Naive thymus-derived CD4-positive, alpha-beta T cell (primary cell): ENCODE measurements around the gene TENM4. TPM values are rescaled to one million over a fixed set of nuclear protein-coding genes. Genes with fewer than 3 reads are reported as not detected.

Experiments used
- ATAC-seq: fragments of 150-1000 bp; cut with Tn5 transposase; 2 replicates; pipeline ENCODE4 v1.10.0; 2021; ENCODE audit warnings: mild to moderate bottlenecking, moderate library complexity
- CTCF ChIA-PET: fragments of 350-600 bp; sonication (Branson Sonifier 250); formaldehyde crosslinking; loops from one replicate; lab custom pipeline; 2021; ENCODE audit warnings: antibody characterized with exemption; lab: Charles Lee
- POLR2A ChIA-PET: fragments of 350-600 bp; sonication (Branson Sonifier 250); formaldehyde crosslinking; loops from one replicate; lab custom pipeline; 2021; ENCODE audit warnings: antibody characterized with exemption, inconsistent platforms; lab: Charles Lee
- DNase-seq, 9 donors: peaks; one replicate each; pipeline versions ENCODE4 v3.0.0 to v3.0.0-alpha.2; 2020 to 2022; ENCODE audit warnings: mixed read lengths in 1 of 9
- H3K27ac ChIP-seq: one replicate; pipeline ENCODE4 v1.7.0; 2013; ENCODE audit warnings: mild to moderate bottlenecking, low read depth, low read length, moderate library complexity
- H3K27me3 ChIP-seq, 2 donors: one replicate each; pipeline ENCODE4 v1.7.0; 2013; ENCODE audit warnings: low read length in 2 of 2, mild to moderate bottlenecking in 2 of 2, moderate library complexity in 2 of 2; ENCODE audit not compliant: control insufficient read depth in 2 of 2, insufficient read depth in 2 of 2
- H3K36me3 ChIP-seq, 3 experiments: 1 replicate in 2 of 3; 2 replicates in 1 of 3; pipeline ENCODE4 v1.7.0; 2013; ENCODE audit warnings: low read length in 3 of 3, mild to moderate bottlenecking in 3 of 3, moderate library complexity in 1 of 3; ENCODE audit not compliant: insufficient read depth in 3 of 3, control insufficient read depth in 2 of 3
- H3K4me1 ChIP-seq, 2 donors: one replicate each; pipeline ENCODE4 v1.7.0; 2013; ENCODE audit warnings: low read length in 2 of 2, mild to moderate bottlenecking in 2 of 2, moderate library complexity in 1 of 2; ENCODE audit not compliant: control insufficient read depth in 2 of 2, insufficient read depth in 2 of 2
- H3K4me3 ChIP-seq: 2 replicates; pipeline ENCODE4 v1.7.0; 2013; ENCODE audit warnings: mild to moderate bottlenecking, low read length
- H3K9me3 ChIP-seq, 3 experiments: 1 replicate in 2 of 3; 2 replicates in 1 of 3; pipeline ENCODE4 v1.7.0; 2013; ENCODE audit warnings: low read length in 3 of 3; ENCODE audit not compliant: control insufficient read depth in 2 of 3
- H3K27ac Mint-ChIP-seq, 9 donors: one replicate each; pipeline ENCODE4 v1.8.0; 2020 to 2022; ENCODE audit warnings: mixed read lengths in 9 of 9, mild to moderate bottlenecking in 8 of 9, moderate library complexity in 5 of 9, inconsistent platforms in 2 of 9
- H3K27me3 Mint-ChIP-seq, 5 donors: one replicate each; pipeline ENCODE4 v1.8.0; 2021 to 2022; ENCODE audit warnings: mixed read lengths in 5 of 5, mild to moderate bottlenecking in 1 of 5
- H3K36me3 Mint-ChIP-seq, 5 donors: one replicate each; pipeline ENCODE4 v1.8.0; 2020 to 2022; ENCODE audit warnings: mixed read lengths in 5 of 5, mild to moderate bottlenecking in 3 of 5, inconsistent platforms in 1 of 5
- H3K4me1 Mint-ChIP-seq, 7 donors: one replicate each; pipeline ENCODE4 v1.8.0; 2020 to 2022; ENCODE audit warnings: mixed read lengths in 7 of 7, mild to moderate bottlenecking in 3 of 7, inconsistent platforms in 1 of 7
- H3K4me3 Mint-ChIP-seq, 10 donors: one replicate each; pipeline ENCODE4 v1.8.0; 2020 to 2022; ENCODE audit warnings: mild to moderate bottlenecking in 10 of 10, mixed read lengths in 10 of 10, moderate library complexity in 6 of 10, inconsistent platforms in 2 of 10
- H3K9me3 Mint-ChIP-seq, 11 donors: one replicate each; pipeline ENCODE4 v1.8.0; 2020 to 2022; ENCODE audit warnings: mixed read lengths in 11 of 11, mild to moderate bottlenecking in 4 of 11, inconsistent platforms in 1 of 11, moderate library complexity in 1 of 11
- intact Hi-C, 2 donors: fragments of 100-400 bp; cut with micrococcal nuclease; formaldehyde crosslinking; loops; one replicate each; pipeline ENCODE4 v1.15.1; 2023
- polyA plus RNA-seq, 2 donors: library from polyadenylated mRNA; unstranded; fragments of 300-500 nt; fragmentation: Illumina TruSeq; gene quantifications; one replicate each; pipeline ENCODE4 v1.2.3, GENCODE V29; 2021
- total RNA-seq, 6 experiments: library from RNA in 5 of 6; stranded (reverse) in 5 of 6; gene quantifications; 1 replicate in 5 of 6; 2 replicates in 1 of 6; pipeline ENCODE4 v1.2.3 and lab custom pipeline; 2021 to 2026

The TENM4 gene
- total and polyA plus RNA-seq, 7 experiments from 2014 or later, result 0.32 to 0.47 TPM; not detected in 5

- H3K4me3 Mint-ChIP-seq, result no peak overlapping the region
- H3K9me3 Mint-ChIP-seq, result peaks cover 0 to 1% (median 0%) of the 10 kb centered on the region in 11 donors
- Histone ChIP-seq H3K4me3 (no peak overlapping the region), H3K36me3 (no peaks in the 10 kb centered on the region), H3K4me1 (no peaks in the 10 kb centered on the region), H3K9me3 (no peaks in the 10 kb centered on the region), H3K27me3 (peaks cover 0 to 3% of the 10 kb centered on the region in 2 donors), H3K27ac (no peak overlapping the region)
- intact Hi-C loops, result no loop called here
- H3K36me3 Mint-ChIP-seq, result no peaks in the 10 kb centered on the region
- ChIA-PET POLR2A (no interaction called here), CTCF (no interaction called here)
- no peak overlapping the region for H3K27ac Mint-ChIP-seq
- ATAC-seq, result no peak
- peaks cover 0 to 17% (median 4%) of the 10 kb centered on the region in 5 donors for H3K27me3 Mint-ChIP-seq
- no peaks in the 10 kb centered on the region for H3K4me1 Mint-ChIP-seq
- no peak for DNase-seq
These were observed 720.4 kb downstream of the TENM4 start for GRCh38 chr11:78720281-78720989.

GRCh38 chr11:78717041-78717440 is 723.8 kb downstream of the TENM4 start:
- no peaks in the 10 kb centered on the region for H3K4me1 ChIP-seq
- no peak for ATAC-seq
- H3K4me3 Mint-ChIP-seq, result no peak overlapping the region
- peaks cover 0 to 12% (median 0%) of the 10 kb centered on the region in 5 donors for H3K27me3 Mint-ChIP-seq
- no peaks in the 10 kb centered on the region for H3K9me3 ChIP-seq
- H3K36me3 Mint-ChIP-seq, result no peaks in the 10 kb centered on the region
- no peaks in the 10 kb centered on the region for H3K4me1 Mint-ChIP-seq
- no peaks in the 10 kb centered on the region for H3K36me3 ChIP-seq
- ChIA-PET CTCF (no interaction called here), POLR2A (no interaction called here)
- H3K27me3 ChIP-seq, result peaks cover 0 to 3% of the 10 kb centered on the region in 2 donors
- no peak overlapping the region for H3K4me3 ChIP-seq
- intact Hi-C loops, result loop anchor here in 1 of 2 donors (5.0 kb wide), 1 partner anchor 70 kb away; no protein-coding TSS in a partner anchor
- H3K27ac ChIP-seq, result no peak overlapping the region
- H3K9me3 Mint-ChIP-seq, result no peaks in the 10 kb centered on the region
- DNase-seq, result no peak
- H3K27ac Mint-ChIP-seq, result no peak overlapping the region

- intact Hi-C loops, result loop anchor here (1.0 to 5.0 kb wide), 2 partner anchors 68 to 70 kb away; no protein-coding TSS in a partner anchor
These were observed 725.1 kb downstream of the TENM4 start for GRCh38 chr11:78715639-78716311.

GRCh38 chr11:78714539-78714938 is 726.3 kb downstream of the TENM4 start:
- peaks cover 0 to 3% of the 10 kb centered on the region in 2 donors for H3K27me3 ChIP-seq
- no peak for DNase-seq
- no peak overlapping the region for H3K4me3 ChIP-seq
- Mint-ChIP-seq H3K27me3 (peaks cover 0 to 15% (median 0%) of the 10 kb centered on the region in 5 donors), H3K4me1 (no peaks in the 10 kb centered on the region), H3K9me3 (no peaks in the 10 kb centered on the region), H3K27ac (peak overlapping the region in 1 of 9 donors; percentile 19), H3K36me3 (no peaks in the 10 kb centered on the region), H3K4me3 (no peak overlapping the region)
- ChIA-PET CTCF (interaction anchor here (0.8 kb wide), 1 partner anchor 16 kb away, joined by 3 read pairs; no protein-coding TSS in a partner anchor), POLR2A (no interaction called here)
- H3K9me3 ChIP-seq, result no peaks in the 10 kb centered on the region
- no peak for ATAC-seq
- H3K27ac ChIP-seq, result no peak overlapping the region
- no peaks in the 10 kb centered on the region for H3K36me3 ChIP-seq
- H3K4me1 ChIP-seq, result no peaks in the 10 kb centered on the region
- intact Hi-C loops, result no loop called here

More at GRCh38 chr11:78715639-78716311, 725.1 kb downstream of the TENM4 start:
- Mint-ChIP-seq H3K27ac (no peak overlapping the region), H3K4me1 (no peaks in the 10 kb centered on the region), H3K4me3 (no peak overlapping the region), H3K36me3 (no peaks in the 10 kb centered on the region), H3K27me3 (peaks cover 0 to 8% (median 0%) of the 10 kb centered on the region in 5 donors), H3K9me3 (no peaks in the 10 kb centered on the region)
- no peaks in the 10 kb centered on the region for H3K9me3 ChIP-seq
- peaks cover 0 to 3% of the 10 kb centered on the region in 2 donors for H3K27me3 ChIP-seq
- no peak overlapping the region for H3K4me3 ChIP-seq
- CTCF ChIA-PET, result interaction anchor here (0.6 kb wide), 1 partner anchor 1916 kb away, joined by 4 read pairs; no protein-coding TSS in a partner anchor
- POLR2A ChIA-PET, result no interaction called here
- no peaks in the 10 kb centered on the region for H3K4me1 ChIP-seq
- DNase-seq, result peak in 2 of 9 donors; percentile 7 to 47
- no peak overlapping the region for H3K27ac ChIP-seq
- ATAC-seq, result no peak
- no peaks in the 10 kb centered on the region for H3K36me3 ChIP-seq

- DNase-seq (no peak), ATAC-seq (no peak)
- Mint-ChIP-seq H3K9me3 (no peaks in the 10 kb centered on the region), H3K4me1 (no peaks in the 10 kb centered on the region), H3K27me3 (peaks cover 0 to 15% (median 0%) of the 10 kb centered on the region in 5 donors), H3K27ac (no peak overlapping the region), H3K4me3 (no peak overlapping the region), H3K36me3 (no peaks in the 10 kb centered on the region)
- ChIA-PET CTCF (no interaction called here), POLR2A (no interaction called here)
- Histone ChIP-seq H3K27ac (no peak overlapping the region), H3K4me3 (no peak overlapping the region), H3K9me3 (no peaks in the 10 kb centered on the region), H3K36me3 (no peaks in the 10 kb centered on the region), H3K27me3 (peaks cover 0 to 3% of the 10 kb centered on the region in 2 donors), H3K4me1 (no peaks in the 10 kb centered on the region)
- intact Hi-C loops, result no loop called here
These were observed 729.1 kb downstream of the TENM4 start for GRCh38 chr11:78711735-78712134.

GRCh38 chr11:78710417-78710816 is 730.4 kb downstream of the TENM4 start:
- H3K36me3 Mint-ChIP-seq, result no peaks in the 10 kb centered on the region
- no peak for ATAC-seq
- POLR2A ChIA-PET, result no interaction called here

More at GRCh38 chr11:78710417-78710816, 730.4 kb downstream of the TENM4 start:
- Histone ChIP-seq H3K4me1 (no peaks in the 10 kb centered on the region), H3K36me3 (no peaks in the 10 kb centered on the region), H3K27me3 (no peaks in the 10 kb centered on the region), H3K27ac (no peak overlapping the region), H3K4me3 (no peak overlapping the region), H3K9me3 (no peaks in the 10 kb centered on the region)
- no peak overlapping the region for H3K27ac Mint-ChIP-seq
- no peak for DNase-seq
- H3K4me3 Mint-ChIP-seq, result no peak overlapping the region
- intact Hi-C loops, result no loop called here
- CTCF ChIA-PET, result no interaction called here
- H3K27me3 Mint-ChIP-seq, result peaks cover 0 to 15% (median 5%) of the 10 kb centered on the region in 5 donors
- no peaks in the 10 kb centered on the region for H3K9me3 Mint-ChIP-seq
- no peaks in the 10 kb centered on the region for H3K4me1 Mint-ChIP-seq
